Lower lobe of right lung (tissue), 2 donors: Measurements from ENCODE around the gene MRPS2. TPM values are rescaled to one million over a fixed set of nuclear protein-coding genes. Genes with fewer than 3 reads are reported as not detected.

Experiments
- ATAC-seq, 2 donors: fragments of 200-7000 bp; cut with Tn5 transposase; one replicate each; pipeline ENCODE4 v1.9.1; 2020 to 2022; ENCODE audit warnings: mild to moderate bottlenecking in 2 of 2, moderate library complexity in 2 of 2
- DNase-seq: peaks from one replicate; pipeline ENCODE4 v3.0.0-alpha.2; 2020
- H3K27ac ChIP-seq: fragments of 200-600 bp; one replicate; pipeline ENCODE4 v1.8.0; 2022
- H3K27me3 ChIP-seq: fragments of 200-600 bp; one replicate; pipeline ENCODE4 v1.8.0; 2022; ENCODE audit warnings: low read depth
- H3K36me3 ChIP-seq: fragments of 200-600 bp; one replicate; pipeline ENCODE4 v1.8.0; 2022; ENCODE audit warnings: mild to moderate bottlenecking
- H3K4me1 ChIP-seq: fragments of 200-600 bp; one replicate; pipeline ENCODE4 v1.8.0; 2022
- H3K4me3 ChIP-seq: fragments of 200-600 bp; one replicate; pipeline ENCODE4 v1.8.0; 2022; ENCODE audit warnings: mild to moderate bottlenecking
- H3K9me3 ChIP-seq: fragments of 200-600 bp; one replicate; pipeline ENCODE4 v1.8.0; 2022
- intact Hi-C: fragments of 100-400 bp; cut with DNase I; formaldehyde crosslinking; loops from one replicate; pipeline ENCODE4 v1.11.0; 2022
- total RNA-seq: library from RNA; stranded (reverse); fragmentation: NEBNext Ultra II Directional; extraction: Animal tissue kit (Norgen Biotek cat#: 25700); gene quantifications from one replicate; pipeline ENCODE4 v1.2.1, GENCODE V29; 2021
- TF ChIP-seq, protein P1 (sequence below): fragments of 200-600 bp; IDR thresholded peaks from one replicate; pipeline ENCODE4 v1.8.0; 2022; ENCODE audit warnings: antibody characterized with exemption, mild to moderate bottlenecking
- donor health status: DM: no; HTN: yes; CAD: no; lungs with severe emphysema.

MRPS2 gene
- total RNA-seq, 1 donor from 2014 or later, result 21.9 TPM

DNA sequence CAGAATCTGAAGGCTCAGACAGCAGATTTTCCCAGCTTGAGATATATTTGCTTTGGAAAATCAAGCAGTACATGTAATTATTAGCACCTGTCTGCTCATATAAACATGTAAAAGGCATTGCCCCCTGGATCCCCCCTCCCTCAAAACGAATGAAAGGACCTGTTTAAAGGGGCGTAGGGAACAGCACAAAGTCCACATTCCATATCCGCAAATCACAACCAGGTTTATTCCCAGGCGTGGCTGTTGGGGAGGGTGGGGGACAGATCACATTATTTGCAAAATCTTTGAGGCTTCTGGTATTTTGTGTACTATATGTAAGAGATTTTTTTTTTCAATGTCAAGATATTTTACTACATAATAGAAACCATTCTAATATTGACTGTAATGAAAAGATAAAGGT lies 8.7 kb upstream of the MRPS2 start:
- no peak overlapping the region for H3K27ac ChIP-seq
- DNase-seq (no peak), ATAC-seq (no peak)
- peaks cover 23% of the 10 kb centered on the region for H3K36me3 ChIP-seq
- no peaks in the 10 kb centered on the region for H3K27me3 ChIP-seq
- intact Hi-C loops, result no loop called here
- no peaks in the 10 kb centered on the region for H3K9me3 ChIP-seq
- H3K4me1 ChIP-seq, result no peaks in the 10 kb centered on the region
- TF ChIP-seq, protein P1, sequence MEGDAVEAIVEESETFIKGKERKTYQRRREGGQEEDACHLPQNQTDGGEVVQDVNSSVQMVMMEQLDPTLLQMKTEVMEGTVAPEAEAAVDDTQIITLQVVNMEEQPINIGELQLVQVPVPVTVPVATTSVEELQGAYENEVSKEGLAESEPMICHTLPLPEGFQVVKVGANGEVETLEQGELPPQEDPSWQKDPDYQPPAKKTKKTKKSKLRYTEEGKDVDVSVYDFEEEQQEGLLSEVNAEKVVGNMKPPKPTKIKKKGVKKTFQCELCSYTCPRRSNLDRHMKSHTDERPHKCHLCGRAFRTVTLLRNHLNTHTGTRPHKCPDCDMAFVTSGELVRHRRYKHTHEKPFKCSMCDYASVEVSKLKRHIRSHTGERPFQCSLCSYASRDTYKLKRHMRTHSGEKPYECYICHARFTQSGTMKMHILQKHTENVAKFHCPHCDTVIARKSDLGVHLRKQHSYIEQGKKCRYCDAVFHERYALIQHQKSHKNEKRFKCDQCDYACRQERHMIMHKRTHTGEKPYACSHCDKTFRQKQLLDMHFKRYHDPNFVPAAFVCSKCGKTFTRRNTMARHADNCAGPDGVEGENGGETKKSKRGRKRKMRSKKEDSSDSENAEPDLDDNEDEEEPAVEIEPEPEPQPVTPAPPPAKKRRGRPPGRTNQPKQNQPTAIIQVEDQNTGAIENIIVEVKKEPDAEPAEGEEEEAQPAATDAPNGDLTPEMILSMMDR, result no peak
- no peak overlapping the region for H3K4me3 ChIP-seq

DNA sequence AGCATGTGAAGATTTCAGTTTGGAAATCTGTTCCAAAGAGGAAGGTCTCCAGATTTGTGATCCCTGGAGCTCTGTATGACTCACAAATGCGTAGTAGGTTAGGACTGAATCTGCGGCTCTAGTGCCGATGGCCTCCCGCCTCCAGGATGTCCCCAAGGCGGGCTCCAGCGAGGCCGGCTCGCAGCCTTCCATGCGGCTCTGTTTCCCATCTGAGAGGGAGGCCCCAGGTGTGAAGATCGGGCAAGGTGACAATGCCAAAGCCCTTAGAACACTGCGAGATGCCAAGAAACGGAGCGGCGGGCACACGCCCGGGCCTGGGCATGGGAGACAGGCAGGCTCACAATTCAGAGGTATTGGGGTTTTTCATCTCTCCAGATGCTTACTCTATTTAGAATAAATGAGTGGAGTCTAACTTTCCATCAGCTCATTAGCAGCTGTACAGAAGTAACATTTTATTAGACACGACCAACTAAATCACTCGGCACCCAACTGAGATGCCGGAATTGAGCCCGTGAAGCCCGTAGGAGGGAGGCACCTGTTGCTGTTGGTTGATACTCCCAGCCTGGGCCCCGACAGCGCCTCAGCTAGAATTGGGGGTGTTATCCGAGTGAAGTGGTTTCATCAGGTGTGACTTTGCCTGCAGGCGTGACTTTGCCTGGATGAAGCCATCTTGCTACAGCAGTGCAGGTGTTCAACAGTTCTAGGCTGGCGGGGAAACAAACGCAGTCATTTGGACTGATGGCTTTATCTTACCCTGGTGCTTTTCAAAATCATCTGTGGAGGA lies 7.4 kb upstream of the MRPS2 start:
- intact Hi-C loops, result no loop called here
- no peak for ATAC-seq
- peaks cover 10% of the 10 kb centered on the region for H3K36me3 ChIP-seq
- H3K27ac ChIP-seq, result no peak overlapping the region
- TF ChIP-seq, protein P1, result no peak
- DNase-seq, result peak; percentile 14
- no peaks in the 10 kb centered on the region for H3K27me3 ChIP-seq
- no peaks in the 10 kb centered on the region for H3K4me1 ChIP-seq
- no peak overlapping the region for H3K4me3 ChIP-seq
- no peaks in the 10 kb centered on the region for H3K9me3 ChIP-seq

DNA sequence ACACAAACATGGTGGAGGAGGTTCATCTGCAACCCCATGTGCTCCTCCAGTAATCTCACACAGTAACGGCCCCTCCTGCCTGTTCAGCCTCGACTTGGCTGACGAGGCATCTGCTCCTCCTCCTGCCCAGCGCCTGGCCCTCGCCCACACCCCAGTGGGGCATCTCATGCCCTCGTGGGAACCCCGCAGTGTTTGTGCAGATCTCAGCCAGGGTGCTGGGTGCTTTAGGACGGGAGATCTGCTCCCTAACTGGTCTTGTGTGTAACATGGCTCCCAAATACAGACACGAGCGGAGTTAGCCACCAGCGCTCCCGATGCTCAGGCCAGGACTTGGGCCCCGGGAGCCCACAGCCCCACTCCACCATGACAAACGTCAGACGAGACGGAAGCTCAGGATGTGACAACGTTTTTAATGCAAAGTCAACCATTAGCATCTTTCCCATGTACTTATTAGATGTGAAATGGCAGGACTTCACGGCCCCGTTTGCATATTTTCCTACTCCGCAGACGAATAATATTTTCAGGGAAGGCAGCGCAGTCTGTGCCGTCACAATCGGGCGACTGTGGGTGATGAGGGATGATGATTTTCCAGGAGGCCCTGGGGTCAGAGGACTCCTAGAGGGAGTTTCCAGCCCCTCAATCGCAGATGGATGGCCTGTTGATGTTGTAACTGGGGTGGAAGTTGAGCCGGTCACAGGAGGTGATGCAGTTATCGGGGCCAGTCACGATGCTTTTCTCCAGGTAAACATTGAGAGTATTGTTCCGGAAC lies 5.5 kb upstream of the MRPS2 start:
- Histone ChIP-seq H3K27me3 (no peaks in the 10 kb centered on the region), H3K27ac (no peak overlapping the region), H3K4me1 (peaks cover 6% of the 10 kb centered on the region), H3K9me3 (no peaks in the 10 kb centered on the region), H3K36me3 (no peaks in the 10 kb centered on the region), H3K4me3 (no peak overlapping the region)
- intact Hi-C loops, result no loop called here
- peak; percentile 24 for DNase-seq
- ATAC-seq, result no peak
- TF ChIP-seq, protein P1, result no peak

DNA sequence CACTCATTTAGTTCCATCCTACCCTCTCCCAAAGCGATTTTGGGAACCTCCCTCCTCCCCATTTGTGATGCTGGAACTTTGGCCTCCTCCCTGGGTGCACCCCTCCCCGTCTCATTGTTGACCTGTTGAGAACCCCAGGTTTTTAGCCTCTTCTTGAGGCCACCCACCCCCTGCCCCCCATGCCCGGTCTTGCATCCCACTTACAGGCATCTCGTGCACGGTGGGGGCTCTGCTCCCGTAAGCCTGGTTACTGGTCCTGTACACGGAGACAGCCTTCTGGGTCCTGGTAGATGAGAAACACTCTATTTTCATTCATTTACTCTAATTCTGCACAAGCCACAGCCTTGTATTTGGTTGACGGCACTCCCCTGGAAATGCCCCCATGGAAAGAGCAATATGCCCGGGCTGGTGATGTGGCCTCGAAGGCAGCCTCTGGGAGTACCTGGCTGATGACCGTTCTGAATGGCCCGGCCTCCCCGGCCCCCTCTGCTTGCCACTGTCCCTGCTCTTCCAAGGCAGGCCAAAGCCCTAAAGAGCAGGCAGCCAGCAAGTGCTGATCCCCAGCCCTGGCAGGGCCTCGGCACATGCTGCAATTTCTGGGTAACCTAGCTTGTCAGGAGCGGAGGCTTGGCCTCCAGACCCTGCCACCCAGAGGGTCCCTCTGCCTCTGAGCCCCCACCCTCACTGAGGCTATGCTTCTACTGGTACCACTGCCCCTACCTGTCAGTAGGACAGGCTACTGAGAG lies 1.9 kb upstream of the MRPS2 start:
- DNase-seq (peak; percentile 32), ATAC-seq (no peak)
- peak overlapping the region; percentile 79 for H3K4me3 ChIP-seq

More for the DNA sequence above, 1.9 kb upstream of the MRPS2 start:
- H3K27me3 ChIP-seq, result no peaks in the 10 kb centered on the region
- peaks cover 15% of the 10 kb centered on the region for H3K36me3 ChIP-seq
- H3K9me3 ChIP-seq, result no peaks in the 10 kb centered on the region
- intact Hi-C loops, result no loop called here
- H3K27ac ChIP-seq, result no peak overlapping the region
- TF ChIP-seq, protein P1, result no peak
- H3K4me1 ChIP-seq, result peaks cover 21% of the 10 kb centered on the region
